LNCAP (cell line): Measurements from ENCODE around the gene RBPJL.

Source experiments
- CTCF ChIP-seq: fragments of 450-650 bp; IDR thresholded peaks from 2 replicates; pipeline ENCODE4 v1.5.1; 2017; ENCODE audit warnings: mild to moderate bottlenecking

The RBPJL gene

GRCh38 chr20:45288376-45288775 lies 18.3 kb upstream of the RBPJL start:
- no peak for TF ChIP-seq CTCF

GRCh38 chr20:45288860-45289259 lies 17.8 kb upstream of the RBPJL start:
- TF ChIP-seq CTCF: no peak

- no peak for TF ChIP-seq CTCF
These were observed 16.5 kb upstream of the RBPJL start for GRCh38 chr20:45289942-45290676.

GRCh38 chr20:45290677-45291355 lies 15.8 kb upstream of the RBPJL start:
- peak; percentile 78 for TF ChIP-seq CTCF

GRCh38 chr20:45291526-45291925 lies 15.1 kb upstream of the RBPJL start:
- TF ChIP-seq CTCF: no peak

- TF ChIP-seq CTCF: no peak
These were observed 14.3 kb upstream of the RBPJL start for GRCh38 chr20:45292343-45292742.

GRCh38 chr20:45293041-45294002 lies 13.3 kb upstream of the RBPJL start:
- peak; percentile 95 for TF ChIP-seq CTCF
